ENCODE measurements around the gene BRD7.

Gene BRD7

DNA sequence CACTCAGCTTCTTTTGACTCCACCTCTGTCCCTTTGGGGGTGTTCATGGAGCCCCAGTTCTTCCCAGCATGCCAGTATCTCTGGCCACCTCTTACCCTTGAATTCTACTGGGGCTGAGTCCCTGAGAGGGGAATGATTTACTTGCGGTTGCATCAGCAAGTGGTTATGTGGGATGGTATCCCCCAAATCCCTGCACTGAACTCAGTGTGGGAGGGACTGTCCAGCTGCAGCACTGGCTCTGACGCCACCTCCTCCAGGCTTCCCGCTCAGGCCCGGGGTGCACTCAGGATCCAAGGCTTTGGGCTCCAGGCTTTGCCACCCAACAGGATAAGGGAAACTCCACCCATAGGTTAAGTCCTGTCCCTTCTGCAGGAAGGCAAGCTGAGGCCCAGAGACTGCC, 21.1 kb upstream of the BRD7 start:
- no peak for DNase-seq (ENCODE audit: low read depth in 2 of 2)

DNA sequence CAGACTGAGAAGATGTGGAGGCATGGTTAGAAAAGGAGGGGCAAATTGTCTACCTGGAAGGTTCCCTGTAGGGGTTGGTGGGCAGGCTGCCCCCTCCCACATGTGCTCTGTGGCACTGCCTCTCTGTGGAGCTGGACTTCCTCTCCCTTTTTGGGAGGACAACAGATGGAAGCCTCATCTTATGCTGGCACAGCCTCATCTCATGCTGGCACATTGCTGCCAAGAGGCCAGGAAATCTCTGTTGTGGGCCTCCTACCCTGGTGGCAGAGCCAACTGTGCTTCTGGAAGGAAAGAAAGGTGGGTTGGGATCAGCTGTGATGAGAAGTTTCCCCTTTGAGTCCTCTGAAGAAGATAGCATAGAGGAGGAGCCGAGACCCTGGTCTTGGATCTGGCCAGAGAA, 19.7 kb upstream of the BRD7 start:
- DNase-seq (ENCODE audit: low read depth in 2 of 2), result no peak

DNA sequence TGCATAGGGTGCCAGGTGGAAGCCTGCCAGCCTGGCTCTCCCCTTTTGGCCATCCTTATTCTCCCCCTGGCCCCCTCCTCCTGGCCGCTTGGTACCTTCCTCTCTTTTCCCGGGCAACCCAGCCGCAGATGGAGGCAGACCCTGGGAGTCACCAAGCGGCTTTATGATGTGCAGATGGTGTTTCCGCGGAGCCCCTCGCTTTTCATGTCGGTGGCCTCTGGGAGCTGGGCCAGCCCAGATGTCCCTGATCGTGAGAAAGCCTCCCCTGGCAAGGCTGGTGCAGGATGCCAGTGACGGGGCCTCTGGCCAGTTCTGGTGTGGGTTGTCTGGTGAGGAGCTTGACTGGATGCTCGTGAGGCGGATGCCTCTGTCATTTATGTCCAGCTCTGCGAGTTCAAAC, 18.0 kb upstream of the BRD7 start:
- no peak for DNase-seq (ENCODE audit: low read depth in 2 of 2)

DNA sequence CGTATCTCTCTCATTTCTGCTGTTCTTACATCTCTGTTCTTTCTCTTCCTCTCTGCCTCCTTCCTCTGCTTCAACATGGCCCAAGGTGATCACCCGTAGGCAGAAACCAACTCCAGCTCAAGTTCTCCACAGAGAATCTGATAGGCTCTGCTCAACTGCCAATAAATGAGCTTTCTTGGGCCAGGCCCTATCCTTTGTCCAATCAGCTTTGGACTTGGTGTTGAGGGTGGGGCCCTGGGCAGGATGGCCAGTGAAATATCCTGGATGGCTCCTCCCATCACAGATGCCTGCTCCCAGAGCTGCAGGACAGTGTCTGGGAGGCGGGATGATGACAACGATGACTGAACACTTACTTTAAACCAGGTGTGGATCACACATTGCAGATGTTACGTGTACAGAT, 17.4 kb upstream of the BRD7 start:
- DNase-seq (ENCODE audit: low read depth in 2 of 2), result no peak

DNA sequence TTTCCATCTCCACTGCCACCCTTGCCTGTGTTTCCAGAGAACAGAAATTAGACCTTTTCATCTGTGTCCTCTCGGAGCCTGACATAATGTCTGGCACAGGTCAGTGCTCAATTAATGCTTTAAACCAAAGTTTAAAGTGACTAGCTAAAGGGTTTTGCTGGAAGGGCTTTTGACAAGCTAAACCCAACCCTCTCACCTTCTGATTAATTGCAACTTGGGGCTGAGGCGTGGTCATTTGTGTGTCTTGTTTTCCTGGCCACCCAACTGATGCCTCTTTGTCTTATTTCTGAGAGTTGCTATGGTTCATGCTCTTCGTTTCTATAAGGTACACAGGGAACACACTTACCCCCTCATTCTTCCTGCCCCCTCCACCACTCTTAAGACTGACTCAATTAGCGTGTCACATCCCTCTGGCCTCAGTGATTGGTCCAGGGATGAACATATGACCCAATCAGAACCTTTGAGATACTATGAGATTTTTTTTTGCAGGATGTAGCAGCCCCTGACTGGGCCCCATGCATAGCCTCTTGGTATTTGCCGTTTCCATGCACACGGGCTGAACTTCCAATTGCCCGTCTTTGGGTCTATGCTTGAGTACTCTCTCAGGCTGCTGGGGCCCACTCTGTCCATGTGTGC, 15.8 kb upstream of the BRD7 start:
- no peak for DNase-seq (ENCODE audit: low read depth in 2 of 2)

DNA sequence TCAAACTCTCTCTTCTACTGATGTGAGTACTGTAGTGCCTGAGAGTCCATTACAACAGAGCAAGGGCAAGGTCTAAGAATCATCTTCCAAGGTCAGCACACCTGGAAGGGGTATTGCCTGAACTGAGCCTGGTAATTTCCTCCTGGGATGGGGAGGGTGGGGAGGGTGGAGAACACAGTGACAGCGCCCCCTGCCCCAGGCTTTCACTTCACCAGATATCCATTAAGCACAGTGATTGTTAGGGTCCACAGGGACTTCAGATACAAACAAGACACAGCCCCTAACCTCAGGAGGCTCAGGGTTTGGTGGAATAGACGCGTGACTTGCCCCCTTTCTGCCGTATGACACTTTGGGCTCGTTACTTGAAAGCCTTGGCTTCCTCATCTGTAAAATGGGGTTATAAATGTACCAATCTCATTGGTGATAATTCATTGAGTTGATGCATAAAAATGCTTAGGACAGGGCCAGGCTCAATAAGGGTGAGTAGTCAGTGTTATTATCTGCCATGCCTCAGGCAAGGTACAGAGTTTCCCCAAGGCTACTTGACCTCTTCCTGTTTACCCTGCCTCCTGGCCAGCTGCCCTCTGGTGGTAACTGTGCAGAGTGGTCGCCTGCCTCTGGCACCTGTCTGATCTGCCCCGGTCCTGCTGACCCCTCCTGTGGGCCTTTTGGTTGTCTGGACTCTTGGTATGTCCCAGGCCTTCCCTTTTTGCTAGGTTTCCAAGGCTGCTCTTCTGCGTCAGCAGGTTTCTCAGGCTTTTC, 13.1 kb upstream of the BRD7 start:
- no peak for DNase-seq (ENCODE audit: low read depth in 2 of 2)

DNA sequence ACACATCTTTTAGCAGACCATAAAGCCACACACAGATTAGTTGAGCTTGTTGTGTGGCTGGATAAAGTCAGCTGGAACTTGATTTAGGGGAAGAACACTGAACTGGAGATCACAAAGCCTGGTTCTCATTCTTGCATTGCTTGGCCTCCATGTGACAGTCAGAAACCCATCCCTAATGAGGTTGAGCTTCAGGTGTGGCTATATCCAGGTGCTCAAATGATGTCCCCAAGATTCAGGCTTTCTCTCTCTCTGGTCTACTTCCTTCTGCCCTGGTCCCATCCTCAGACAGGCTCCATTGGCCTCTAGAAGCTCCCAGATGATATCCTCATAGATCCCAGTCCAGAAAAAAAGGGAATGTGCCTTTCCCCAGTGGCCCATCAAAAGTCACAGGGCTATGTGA, 9.6 kb upstream of the BRD7 start:
- no peak for DNase-seq (ENCODE audit: low read depth in 2 of 2)

DNA sequence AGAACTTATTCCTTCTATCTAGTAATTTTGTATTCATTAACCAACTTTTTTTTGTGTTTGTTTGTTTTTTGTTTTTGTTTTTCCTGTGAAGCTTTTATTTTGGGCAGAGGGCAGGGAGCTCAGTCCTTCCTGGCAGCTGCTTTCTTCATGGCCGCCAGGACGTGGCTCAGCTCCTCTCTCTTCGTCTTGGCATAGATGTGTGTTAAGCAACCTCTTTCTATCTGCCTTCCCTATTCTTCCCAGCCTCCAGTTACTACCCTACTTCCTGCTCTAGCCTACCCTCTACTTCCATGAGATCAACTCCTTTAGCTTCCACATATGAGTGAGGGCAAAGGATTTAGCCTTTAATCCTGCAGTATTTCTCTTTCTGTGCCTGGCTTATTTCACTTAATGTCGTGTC, 8.2 kb upstream of the BRD7 start:
- no peak for DNase-seq (ENCODE audit: low read depth in 2 of 2)

DNA sequence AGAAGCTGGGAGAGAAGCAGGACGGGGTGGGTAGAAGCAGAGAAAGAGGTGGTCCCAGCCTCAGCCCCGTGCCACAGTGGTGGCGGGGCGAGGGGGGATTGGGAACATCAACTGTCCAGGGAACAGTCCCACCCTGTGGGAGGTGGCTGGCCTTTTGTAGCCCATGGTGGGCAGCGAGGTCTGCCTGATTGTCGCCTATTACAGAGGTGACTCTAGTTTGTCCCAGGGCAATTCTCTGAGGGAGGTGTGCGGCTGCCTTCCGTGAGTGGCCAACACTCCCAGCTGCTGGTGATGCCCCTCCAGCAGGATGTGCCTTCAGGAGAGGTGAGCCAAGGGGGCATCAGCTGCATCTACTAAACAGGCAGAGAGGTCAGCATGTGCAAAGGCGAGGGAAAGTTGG, 5.0 kb upstream of the BRD7 start:
- no peak for DNase-seq (ENCODE audit: low read depth in 2 of 2)

DNA sequence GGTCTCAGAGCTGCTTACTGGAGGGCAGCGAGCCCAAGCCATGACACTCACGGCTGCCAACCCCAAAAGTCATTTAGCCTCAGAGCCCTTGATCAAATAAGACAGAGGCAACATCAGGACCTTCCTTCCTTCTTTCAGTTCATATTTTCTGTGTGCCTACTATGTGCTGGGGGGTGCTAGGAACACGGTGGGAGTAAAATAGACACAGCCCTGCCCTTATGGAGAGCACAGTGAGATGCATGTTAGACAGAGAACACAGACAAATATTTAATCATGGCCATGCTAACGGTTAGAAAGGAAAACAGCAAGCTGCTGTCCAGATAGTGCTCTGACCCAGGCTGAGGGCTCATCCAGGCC, 4.5 kb upstream of the BRD7 start:
- no peak for DNase-seq (ENCODE audit: low read depth in 2 of 2)

DNA sequence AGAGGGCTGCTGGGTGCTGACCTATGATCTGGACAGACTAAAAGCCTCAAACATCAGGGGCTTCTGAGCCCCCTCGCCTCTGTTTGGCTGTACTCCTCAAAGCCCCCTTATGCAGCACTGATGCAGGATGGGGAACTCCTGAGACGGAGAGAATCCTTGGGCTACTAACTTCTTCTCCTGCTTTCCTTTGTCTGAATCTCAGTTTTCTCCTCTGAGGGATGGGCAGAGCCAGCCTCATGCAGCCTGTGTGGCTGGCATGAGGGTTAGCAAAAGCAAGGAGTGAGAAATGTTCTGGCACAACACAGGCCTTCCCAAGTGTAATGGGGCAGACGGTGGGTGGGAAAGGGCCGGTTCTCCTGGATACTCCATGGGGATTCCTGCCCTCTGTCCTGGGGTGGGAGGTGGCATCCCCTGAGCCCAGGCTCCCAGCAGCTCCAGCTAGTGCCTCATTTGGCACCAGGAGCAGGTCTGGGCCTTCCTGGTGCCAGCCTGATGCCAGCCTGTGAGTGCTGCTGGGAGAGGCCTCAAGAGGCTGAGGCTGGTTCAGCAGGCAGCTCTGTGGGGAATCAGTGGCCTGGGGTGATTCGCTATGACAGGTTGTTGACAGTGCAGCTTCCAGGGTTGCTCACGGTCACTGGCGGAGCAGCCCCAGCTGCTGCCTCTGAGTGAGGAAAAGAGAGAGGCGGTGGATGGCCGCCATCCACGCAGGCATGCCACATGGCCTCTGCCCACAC, 4.0 kb upstream of the BRD7 start:
- no peak for DNase-seq (ENCODE audit: low read depth in 2 of 2)

DNA sequence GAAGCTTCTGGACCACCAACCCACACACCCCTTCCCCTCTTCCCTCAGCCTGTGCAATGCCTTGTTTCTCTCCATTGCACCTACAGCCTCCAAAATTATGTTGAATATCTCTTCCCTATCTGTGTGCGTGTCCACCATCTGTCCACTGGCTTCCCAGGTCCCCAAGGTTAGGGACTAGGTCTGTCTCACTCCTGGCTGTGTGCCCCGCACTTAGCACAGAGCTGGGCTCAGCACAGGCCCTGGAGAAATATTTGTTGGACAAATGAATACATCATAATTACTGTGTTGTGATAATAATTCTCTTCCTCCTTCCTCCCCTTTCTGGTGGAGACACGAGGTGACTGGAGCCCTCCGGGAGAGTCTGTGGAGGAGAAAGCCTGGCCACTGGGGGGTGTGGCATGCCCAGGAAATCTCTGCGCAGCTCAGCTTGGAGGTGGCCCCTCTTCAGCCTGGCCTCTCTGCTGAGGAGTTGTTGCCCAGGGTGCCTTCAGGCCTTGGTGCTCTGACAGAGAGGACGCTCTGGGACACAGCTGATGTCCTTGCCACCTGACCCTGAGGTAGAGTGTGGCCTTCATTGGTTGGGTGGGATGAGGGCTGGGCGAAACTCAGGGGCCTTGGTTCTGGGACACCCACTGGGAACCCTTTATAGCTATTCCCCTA, 3.3 kb upstream of the BRD7 start:
- DNase-seq (ENCODE audit: low read depth in 2 of 2), result no peak

DNA sequence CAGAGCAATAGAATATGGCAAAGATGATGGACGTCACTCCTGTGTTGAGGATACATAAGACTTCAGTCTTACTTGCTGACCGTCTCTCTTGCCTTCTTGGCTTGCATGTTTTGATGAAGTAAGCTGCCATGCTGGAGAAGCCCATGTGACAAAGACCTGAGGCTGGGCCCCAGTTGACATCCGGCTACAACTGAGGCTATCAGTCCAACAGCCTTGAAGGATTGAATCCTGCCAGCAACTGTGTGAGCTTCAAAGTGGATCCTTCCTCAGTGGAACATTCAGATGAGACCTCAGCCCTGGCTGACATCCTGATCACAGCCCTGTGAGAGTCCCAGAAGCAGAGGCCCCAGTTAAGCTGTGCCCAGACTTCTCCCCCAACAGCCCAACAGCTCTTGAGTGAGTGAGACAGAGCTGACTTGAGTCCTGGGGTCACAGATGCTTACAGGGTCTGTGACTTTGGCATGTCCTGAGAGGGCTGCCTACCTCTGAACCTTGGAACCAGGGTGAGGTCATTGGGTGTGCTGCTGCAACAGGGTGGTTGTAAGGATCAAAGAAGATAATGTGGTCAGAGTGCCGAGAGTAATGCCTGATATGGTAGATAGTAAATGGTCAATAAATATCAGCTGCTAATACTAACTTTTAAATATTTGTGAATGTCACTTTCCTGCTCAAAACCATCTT, 2.4 kb upstream of the BRD7 start:
- no peak for DNase-seq (ENCODE audit: low read depth in 2 of 2)

DNA sequence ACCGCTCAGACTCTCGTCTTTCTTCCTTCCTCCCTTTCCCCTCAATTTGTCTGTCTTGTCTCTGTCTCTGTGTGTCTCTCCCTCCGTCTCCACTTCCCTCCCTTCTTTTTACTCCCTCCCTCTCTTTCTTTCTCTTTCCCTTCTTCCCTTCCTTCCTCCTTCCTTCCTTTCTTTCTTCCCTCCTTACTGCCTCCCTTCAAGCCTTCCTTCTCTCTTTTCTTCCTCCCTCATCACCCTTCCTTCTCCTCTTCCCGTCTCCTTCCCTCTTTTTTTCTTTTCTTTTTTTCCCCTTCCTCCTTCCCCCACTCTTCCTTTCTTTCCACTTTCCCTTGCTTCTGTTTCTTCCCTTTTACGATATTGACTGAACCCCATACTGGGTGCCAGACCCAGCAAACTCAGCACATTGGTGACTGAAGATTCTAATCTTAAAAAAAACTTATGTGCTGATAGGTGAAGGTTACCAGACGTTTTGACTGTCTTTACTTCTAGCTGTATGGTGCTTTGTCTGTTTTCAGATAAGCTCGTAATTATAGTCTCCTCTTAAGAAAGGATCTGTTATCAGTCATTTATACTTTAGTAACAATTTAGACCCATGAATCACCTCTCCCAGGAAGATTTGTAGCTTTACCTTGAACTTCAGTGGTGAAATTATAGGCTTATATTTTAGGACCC, 481 bp upstream of the BRD7 start:
- DNase-seq (ENCODE audit: low read depth in 2 of 2), result no peak

DNA sequence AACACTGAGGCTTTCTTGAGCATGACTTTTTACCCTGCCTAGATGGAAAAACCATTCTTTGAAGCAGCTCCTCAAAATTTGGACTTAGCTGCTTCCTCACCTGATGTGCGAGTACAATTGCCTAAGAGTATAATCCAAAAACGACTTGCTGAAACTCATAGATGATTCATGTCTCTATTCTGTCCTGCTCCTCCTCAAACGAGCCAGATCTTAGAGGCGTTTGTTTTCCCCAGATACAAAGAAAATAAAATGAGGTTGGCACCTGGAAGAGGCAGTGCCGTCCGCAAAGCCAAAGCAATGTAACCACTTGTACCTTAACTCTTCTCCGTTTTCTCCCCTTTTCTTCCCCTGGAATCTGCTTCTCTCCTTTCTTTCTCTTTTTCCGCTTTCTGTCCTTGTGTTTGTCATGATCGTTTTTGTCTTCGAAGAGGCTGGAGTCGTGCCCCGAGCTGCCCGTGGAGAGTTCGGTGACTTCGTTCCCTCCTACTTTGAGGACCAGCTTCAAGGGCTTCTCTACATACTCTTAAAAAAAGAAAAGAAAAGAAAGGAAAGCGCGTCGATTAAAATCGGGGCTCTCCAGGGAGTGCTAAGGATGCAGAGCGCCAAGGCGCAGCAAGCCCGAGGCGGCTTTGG, 895 bp downstream of the BRD7 start:
- DNase-seq (ENCODE audit: low read depth in 2 of 2), result no peak

DNA sequence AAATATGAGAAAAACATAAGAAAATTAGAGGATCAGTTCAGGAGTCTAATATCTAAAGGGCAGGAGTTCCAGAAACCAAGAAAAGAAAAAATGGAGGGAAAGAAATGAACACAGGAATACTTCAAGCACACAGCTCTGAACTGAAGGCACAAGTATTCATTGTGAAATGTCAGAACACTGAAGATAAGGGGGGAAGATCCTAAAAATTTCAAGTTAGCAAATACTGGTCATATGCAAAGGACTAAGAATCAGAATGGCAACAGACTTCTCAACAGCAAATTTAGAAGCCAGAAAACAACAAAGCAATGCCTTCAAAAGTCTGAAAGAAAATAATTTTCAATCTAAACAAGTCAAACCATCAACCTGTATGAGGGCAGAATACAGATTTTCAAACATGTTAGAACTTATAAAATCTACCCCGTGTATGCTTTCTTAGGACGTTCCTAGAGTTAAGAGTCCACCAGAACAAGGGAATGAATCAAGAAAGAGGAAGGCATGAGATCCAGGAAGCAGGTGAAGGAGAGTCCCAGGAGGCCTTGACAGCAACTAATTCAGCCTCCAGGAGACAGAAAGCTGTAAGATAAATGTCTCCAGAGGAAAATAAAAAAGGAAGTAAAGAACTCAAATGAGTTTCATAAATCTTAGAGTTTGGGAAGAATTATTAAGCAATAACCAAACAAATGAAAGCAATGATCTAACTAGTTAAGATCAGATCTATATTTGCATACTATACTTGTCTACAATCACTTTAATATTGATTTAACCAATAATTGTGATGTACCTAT, 2.8 kb downstream of the BRD7 start:
- DNase-seq (ENCODE audit: low read depth in 2 of 2), result no peak

DNA sequence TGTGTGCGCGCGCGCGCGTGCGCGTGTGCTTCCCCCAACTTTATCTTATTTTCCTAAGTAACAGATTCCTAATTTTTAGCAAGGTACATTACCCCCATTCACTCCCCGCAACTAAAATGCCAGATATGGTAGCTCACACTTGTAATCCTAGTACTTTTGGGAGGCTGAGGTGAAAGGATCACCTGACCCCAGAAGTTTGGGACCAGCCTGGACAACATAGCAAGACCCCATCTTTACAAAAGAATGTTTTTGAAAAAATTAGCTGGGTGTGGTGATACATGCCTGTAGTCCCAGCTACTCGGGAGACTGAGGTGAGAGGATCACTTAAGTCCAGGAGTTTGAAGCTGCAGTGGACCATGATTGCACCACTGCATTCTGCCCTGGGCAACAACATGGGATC, 5.1 kb downstream of the BRD7 start:
- no peak for DNase-seq (ENCODE audit: low read depth in 2 of 2)

DNA sequence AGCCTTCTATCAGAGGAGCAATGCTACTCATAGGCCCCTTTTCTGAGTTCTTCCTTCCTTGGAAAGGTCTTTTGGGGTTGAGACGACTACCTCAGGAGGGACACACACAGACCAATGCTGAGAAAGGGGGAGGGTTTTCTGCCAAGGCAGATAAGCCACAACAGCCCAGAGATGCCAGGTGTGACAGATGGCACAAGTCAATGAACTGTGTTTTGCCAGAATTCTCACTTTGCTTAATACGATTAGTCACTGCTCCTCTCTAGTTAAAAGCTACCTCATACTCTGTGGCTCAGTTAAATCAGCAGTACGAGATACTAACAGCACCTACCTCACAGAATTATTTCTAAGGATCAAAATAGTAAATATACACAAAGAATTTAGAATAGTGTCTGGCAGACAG, 8.0 kb downstream of the BRD7 start:
- no peak for DNase-seq (ENCODE audit: low read depth in 2 of 2)

DNA sequence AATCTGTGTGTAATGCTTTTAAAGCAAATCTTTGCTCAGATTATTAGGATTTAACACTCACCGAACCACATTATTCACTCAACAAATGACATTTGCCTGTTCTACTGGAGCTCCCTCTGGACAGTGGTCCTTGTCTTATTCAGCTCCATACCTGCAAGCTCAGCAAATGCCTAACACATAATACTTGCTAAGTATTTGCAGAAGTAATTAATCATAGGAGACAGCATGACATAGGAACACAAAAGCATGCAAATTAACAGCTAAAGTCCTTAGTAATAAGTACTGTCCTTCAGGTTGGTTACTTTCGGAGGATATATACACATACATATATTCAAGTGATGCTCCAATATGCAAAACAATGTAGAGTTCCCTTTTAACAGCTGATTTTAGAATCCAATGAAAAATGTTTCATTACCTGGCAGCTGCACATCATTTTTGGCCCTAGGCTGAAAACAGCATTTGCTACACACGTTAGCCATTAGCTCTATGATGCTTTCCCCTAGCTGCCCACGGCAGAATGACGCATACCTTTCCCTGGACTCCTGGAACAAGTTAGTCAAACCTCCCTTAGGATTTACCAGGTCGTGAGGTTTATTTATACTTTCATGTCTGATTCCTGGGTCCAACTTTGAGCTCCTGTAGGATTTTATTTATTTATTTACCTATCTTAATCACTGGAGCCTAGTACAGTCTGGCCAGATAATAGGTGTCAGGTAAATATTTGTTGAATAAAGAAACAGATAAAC, 8.6 kb downstream of the BRD7 start:
- DNase-seq (ENCODE audit: low read depth in 2 of 2), result no peak

DNA sequence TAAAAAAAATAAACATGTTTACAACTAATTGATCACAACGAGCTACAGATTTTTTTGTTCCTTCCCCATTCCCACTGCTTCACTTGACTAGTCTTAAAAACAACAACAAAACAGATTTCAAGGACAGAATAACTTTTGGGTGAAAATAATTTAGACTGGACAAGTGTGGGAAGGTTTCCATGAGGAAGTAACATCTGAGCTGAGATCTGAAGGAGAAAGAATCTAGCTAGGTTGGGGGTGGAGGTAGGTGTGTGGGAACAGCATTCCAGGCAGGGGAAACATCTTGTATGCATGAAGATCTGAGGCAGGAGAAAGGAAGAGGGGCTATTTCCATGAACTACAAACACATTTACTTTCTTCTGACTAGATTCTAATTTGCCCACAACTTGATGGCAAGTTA, 9.2 kb downstream of the BRD7 start:
- no peak for DNase-seq (ENCODE audit: low read depth in 2 of 2)

Data from stimulated activated CD8-positive, alpha-beta memory T cell treated with anti-CD3 and anti-CD28 coated beads, Interleukin-2, amount 100 ng/mL, for 48 hours (primary cell).